Gastroesophageal sphincter (tissue), 3 donors: Measurements from ENCODE around the gene ETS2.

Experiments
- EP300 ChIP-seq: sonication (generic); formaldehyde crosslinking; IDR thresholded peaks from one replicate; pipeline ENCODE4 v1.6.1; 2017; ENCODE audit warnings: antibody characterized with exemption, mild to moderate bottlenecking
- POLR2A ChIP-seq, 2 donors: fragments of 450-650 bp; IDR thresholded peaks; one replicate each; pipeline ENCODE4 v1.6.1; 2017; ENCODE audit warnings: antibody characterized with exemption in 2 of 2, mild to moderate bottlenecking in 2 of 2, moderate library complexity in 1 of 2
- TF ChIP-seq, protein P1 (sequence below), 4 experiments: fragments of 200-600 bp in 2 of 4; fragments of 450-650 bp in 2 of 4; sonication (generic) in 1 of 4; IDR thresholded peaks; one replicate each; pipeline ENCODE4 v1.5.1; 2017 to 2019; ENCODE audit warnings: antibody characterized with exemption in 4 of 4, mild to moderate bottlenecking in 2 of 4, moderate library complexity in 2 of 4

GRCh38 chr21:38787016-38787415 is 18.7 kb upstream of the ETS2 start:
- no peak for TF ChIP-seq POLR2A (IDR thresholded peaks at IDR 0.05)
- TF ChIP-seq, protein P1, sequence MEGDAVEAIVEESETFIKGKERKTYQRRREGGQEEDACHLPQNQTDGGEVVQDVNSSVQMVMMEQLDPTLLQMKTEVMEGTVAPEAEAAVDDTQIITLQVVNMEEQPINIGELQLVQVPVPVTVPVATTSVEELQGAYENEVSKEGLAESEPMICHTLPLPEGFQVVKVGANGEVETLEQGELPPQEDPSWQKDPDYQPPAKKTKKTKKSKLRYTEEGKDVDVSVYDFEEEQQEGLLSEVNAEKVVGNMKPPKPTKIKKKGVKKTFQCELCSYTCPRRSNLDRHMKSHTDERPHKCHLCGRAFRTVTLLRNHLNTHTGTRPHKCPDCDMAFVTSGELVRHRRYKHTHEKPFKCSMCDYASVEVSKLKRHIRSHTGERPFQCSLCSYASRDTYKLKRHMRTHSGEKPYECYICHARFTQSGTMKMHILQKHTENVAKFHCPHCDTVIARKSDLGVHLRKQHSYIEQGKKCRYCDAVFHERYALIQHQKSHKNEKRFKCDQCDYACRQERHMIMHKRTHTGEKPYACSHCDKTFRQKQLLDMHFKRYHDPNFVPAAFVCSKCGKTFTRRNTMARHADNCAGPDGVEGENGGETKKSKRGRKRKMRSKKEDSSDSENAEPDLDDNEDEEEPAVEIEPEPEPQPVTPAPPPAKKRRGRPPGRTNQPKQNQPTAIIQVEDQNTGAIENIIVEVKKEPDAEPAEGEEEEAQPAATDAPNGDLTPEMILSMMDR (IDR thresholded peaks at IDR 0.05) = no peak
- no peak for TF ChIP-seq EP300
